Thymus (tissue), 11 donors: ENCODE measurements around the gene XAB2. TPM values are rescaled to one million over a fixed set of nuclear protein-coding genes. Genes with fewer than 3 reads are reported as not detected.
A peak's percentile ranks its signal among the peaks of the same experiment; 100 is the strongest.

ENCODE experiments used
- DNase-seq, 9 donors: peaks; one replicate each; pipeline ENCODE4 v3.0.0-alpha.2; 2013; ENCODE audit warnings: low spot score in 9 of 9, low read depth in 6 of 9, missing footprints in 1 of 9
- H3K27ac ChIP-seq, 2 donors: one replicate each; pipeline ENCODE4 v1.5.1; 2013; ENCODE audit warnings: control low read depth in 1 of 2, low read depth in 1 of 2, low read length in 1 of 2, mild to moderate bottlenecking in 1 of 2, moderate library complexity in 1 of 2
- H3K27me3 ChIP-seq, 2 donors: one replicate each; pipeline ENCODE4 v1.5.1; 2013; ENCODE audit warnings: low read length in 1 of 2; ENCODE audit not compliant: control insufficient read depth in 2 of 2, insufficient read depth in 1 of 2
- H3K36me3 ChIP-seq, 2 donors: one replicate each; pipeline ENCODE4 v1.5.1; 2013; ENCODE audit warnings: low read length in 1 of 2, mild to moderate bottlenecking in 1 of 2, moderate library complexity in 1 of 2; ENCODE audit not compliant: control insufficient read depth in 2 of 2, insufficient read depth in 2 of 2
- H3K4me1 ChIP-seq, 2 donors: one replicate each; pipeline ENCODE4 v1.5.1; 2013; ENCODE audit warnings: low read length in 2 of 2; ENCODE audit not compliant: control insufficient read depth in 2 of 2, insufficient read depth in 2 of 2
- H3K4me3 ChIP-seq, 2 donors: one replicate each; pipeline ENCODE4 v1.5.1; 2013; ENCODE audit warnings: low read length in 2 of 2, control low read depth in 1 of 2, mild to moderate bottlenecking in 1 of 2
- H3K9me3 ChIP-seq, 2 donors: one replicate each; pipeline ENCODE4 v1.5.1; 2013; ENCODE audit warnings: low read length in 1 of 2, mild to moderate bottlenecking in 1 of 2; ENCODE audit not compliant: control insufficient read depth in 2 of 2, insufficient read depth in 1 of 2
- WGBS: extraction: QIAGEN DNeasy Blood & Tissue Kit; methylation state at CpG from one replicate; pipeline ENCODE4 v1.1.7; 2013; 5-methylcytosine and 5-hydroxymethylcytosine counted together
- polyA plus RNA-seq: library from polyadenylated mRNA; stranded (reverse); fragments of 200-250 nt; gene quantifications from one replicate; pipeline ENCODE4 v1.2.3, GENCODE V29; 2013
- total RNA-seq: library from RNA; stranded (reverse); fragments of 120-200 nt; gene quantifications from one replicate; pipeline ENCODE4 v1.2.4, GENCODE V29; 2013
- donor health status: healthy.

XAB2 gene
- total and polyA plus RNA-seq, 2 donors = 29.2 to 60.6 TPM

DNA sequence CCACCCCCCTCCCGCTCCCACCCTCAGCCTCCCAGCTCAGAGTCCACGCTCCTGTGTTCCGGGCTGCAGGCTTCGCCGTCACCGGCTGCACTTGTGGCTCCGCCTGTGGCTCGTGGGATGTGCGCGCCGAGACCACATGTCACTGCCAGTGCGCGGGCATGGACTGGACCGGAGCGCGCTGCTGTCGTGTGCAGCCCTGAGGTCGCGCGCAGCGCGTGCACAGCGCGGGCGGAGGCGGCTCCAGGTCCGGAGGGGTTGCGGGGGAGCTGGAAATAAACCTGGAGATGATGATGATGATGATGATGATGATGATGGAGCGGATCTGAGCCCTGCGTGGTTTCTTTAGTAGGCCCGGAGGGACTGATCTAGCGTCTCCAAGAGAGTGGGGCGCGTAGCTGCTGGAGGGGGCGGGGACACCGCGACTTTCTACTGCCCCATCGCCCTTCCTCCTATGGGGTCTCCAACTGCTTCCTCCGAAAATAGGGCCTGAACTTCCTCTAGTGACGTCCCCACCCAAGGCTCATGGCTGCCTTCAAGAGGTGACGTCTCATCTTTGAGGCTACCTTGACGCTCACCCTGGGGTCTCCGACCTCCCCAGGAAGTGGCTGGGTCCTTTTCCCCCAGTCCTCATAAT, 40.9 kb upstream of the XAB2 start:
- peak overlapping the region; percentile 44 to 49 for H3K4me3 ChIP-seq
- H3K27ac ChIP-seq = peak overlapping the region in 1 of 2 donors; percentile 69
- WGBS = 3% methylated on average over 43 of the region's 43 CpGs

DNA sequence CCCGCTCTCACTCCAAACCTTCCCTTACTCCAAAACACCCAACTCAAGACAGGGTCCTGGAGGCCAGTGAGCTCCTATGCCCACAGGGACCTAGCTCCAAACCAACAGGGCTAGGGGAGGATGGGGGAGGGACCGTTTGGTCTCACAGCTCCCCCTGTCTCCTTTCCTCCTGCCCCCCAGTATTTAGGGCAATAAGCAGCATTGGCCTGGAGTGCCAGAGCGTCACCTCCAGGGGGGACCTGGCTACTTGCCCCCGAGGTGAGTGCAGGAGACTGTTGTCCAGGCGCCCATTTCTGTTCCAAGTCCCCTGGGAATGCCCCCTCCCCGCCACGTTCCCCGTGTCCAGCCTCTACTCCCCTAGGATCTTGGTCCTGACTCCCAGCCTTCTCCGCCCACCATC, 40.3 kb upstream of the XAB2 start:
- WGBS = 65% methylated on average over 9 of the region's 9 CpGs
- Histone ChIP-seq H3K27ac (no peak overlapping the region), H3K9me3 (peaks cover 0 to 15% of the 10 kb centered on the region in 2 donors), H3K27me3 (peaks cover 5 to 36% of the 10 kb centered on the region in 2 donors), H3K4me1 (peaks cover 17 to 35% of the 10 kb centered on the region in 2 donors), H3K4me3 (peak overlapping the region; percentile 44 to 49), H3K36me3 (no peaks in the 10 kb centered on the region)
- no peak for DNase-seq

More for the DNA sequence above, 40.9 kb upstream of the XAB2 start:
- Histone ChIP-seq H3K27me3 (peaks cover 5 to 36% of the 10 kb centered on the region in 2 donors), H3K36me3 (no peaks in the 10 kb centered on the region), H3K4me1 (peaks cover 17 to 35% of the 10 kb centered on the region in 2 donors), H3K9me3 (peaks cover 0 to 15% of the 10 kb centered on the region in 2 donors)
- peak in 3 of 9 donors; percentile 57 to 63 (median 62) for DNase-seq

DNA sequence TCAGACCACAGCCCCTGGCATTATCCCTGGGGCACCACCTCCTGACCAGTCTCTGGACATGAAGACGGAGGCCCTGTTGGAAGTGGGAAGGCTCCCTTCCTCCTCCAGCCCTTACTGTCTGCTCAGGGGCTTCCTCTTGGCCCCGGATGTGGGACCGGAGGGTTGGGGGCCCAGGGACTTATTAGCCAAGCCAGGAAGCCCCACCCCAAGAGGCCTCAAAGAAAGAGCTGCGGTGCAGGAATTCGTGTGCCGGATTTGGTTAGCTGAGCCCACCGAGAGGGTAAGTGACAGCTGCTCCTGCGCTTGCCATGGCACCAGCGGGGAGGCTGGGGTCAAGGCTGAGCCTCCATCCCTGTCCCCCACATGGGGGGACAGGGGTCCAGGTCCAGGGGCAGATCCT, 39.5 kb upstream of the XAB2 start, which contains the start of gene RETN:
Gene RETN, plus strand, starts transcription at position 208 of the 400 bp plus-strand sequence. CDS start 278 bp downstream, outside the sequence.
- Histone ChIP-seq H3K4me3 (peak within 1 kb of the TSS; percentile 44 to 49), H3K9me3 (peaks cover 0 to 9% of the 10 kb centered on the region in 2 donors), H3K36me3 (no peaks in the 10 kb centered on the region), H3K4me1 (peaks cover 14 to 28% of the 10 kb centered on the region in 2 donors), H3K27ac (peak within 1 kb of the TSS in 1 of 2 donors; percentile 26), H3K27me3 (peaks cover 5 to 32% of the 10 kb centered on the region in 2 donors)
- 47% methylated on average over 9 of the region's 9 CpGs for WGBS
- peak in 1 of 9 donors; percentile 54 for DNase-seq

DNA sequence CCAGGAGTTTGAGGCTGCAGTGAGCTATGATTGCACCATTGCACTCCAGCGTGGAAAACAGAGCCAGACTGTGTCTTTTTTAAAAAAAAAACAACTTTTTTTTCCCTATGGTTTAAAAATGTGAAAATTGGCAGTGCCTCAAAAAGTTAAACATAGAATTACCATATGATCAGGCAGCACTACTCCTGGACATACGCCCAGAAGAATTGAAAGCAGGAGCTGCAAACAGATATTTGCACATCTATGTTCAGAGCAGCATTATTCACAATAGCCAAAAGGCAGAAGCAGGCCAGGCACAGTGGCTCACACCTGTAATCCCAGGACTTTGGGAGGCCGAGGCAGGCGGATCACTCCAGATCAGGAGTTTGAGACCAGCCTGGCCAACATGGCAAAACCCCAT, 35.7 kb upstream of the XAB2 start:
- no peak overlapping the region for H3K4me3 ChIP-seq
- H3K27ac ChIP-seq = no peak overlapping the region
- DNase-seq = no peak
- H3K27me3 ChIP-seq = peaks cover 2 to 15% of the 10 kb centered on the region in 2 donors
- H3K4me1 ChIP-seq = peaks cover 7 to 17% of the 10 kb centered on the region in 2 donors
- H3K9me3 ChIP-seq = no peaks in the 10 kb centered on the region
- 90% methylated on average over 4 of the region's 4 CpGs for WGBS
- no peaks in the 10 kb centered on the region for H3K36me3 ChIP-seq

DNA sequence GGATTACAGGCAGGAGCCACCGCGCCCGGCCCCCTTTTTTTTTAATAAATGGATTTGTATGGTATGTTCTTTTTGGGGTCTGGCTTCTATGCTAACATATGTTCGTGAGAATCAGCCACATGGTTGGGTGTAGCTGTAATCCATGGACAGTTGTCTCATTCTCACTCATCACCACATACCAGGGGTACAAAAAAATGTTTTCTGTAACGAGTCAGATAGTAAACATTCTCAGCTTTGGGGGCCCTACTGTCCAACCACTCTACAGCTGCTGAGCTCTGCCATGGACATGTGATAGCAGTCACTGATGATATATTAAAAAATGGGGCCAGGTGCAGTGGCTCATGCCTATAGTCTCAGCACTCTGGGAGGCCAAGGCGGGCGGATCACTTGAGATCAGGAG, 34.4 kb upstream of the XAB2 start:
- no peak overlapping the region for H3K27ac ChIP-seq
- peaks cover 4 to 10% of the 10 kb centered on the region in 2 donors for H3K4me1 ChIP-seq
- DNase-seq = no peak
- 92% methylated on average over 7 of the region's 7 CpGs for WGBS
- peaks cover 0 to 2% of the 10 kb centered on the region in 2 donors for H3K27me3 ChIP-seq
- H3K36me3 ChIP-seq = no peaks in the 10 kb centered on the region
- no peaks in the 10 kb centered on the region for H3K9me3 ChIP-seq
- no peak overlapping the region for H3K4me3 ChIP-seq

DNA sequence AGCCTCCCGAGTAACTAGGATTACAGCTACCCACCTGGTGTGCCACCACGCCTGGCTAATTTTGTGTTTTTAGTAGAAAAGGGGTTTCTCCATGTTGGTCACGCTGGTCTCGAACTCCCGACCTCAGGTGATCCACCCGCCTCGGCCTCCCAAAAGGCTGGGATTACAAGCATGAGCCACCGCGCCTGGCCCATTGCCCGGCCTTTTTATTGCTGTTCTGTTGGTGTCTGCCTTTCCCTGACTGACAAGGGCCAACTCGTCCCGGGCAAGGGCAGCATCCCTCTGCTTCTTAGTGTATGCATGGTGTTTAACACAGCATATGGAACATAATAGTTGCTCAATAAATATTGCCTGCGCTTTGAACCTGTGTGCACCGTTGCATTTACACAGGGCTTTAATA, 33.3 kb upstream of the XAB2 start:
- Histone ChIP-seq H3K36me3 (no peaks in the 10 kb centered on the region), H3K27ac (no peak overlapping the region), H3K9me3 (no peaks in the 10 kb centered on the region), H3K27me3 (no peaks in the 10 kb centered on the region), H3K4me3 (no peak overlapping the region), H3K4me1 (peaks cover 13 to 18% of the 10 kb centered on the region in 2 donors)
- DNase-seq = no peak
- 92% methylated on average over 14 of the region's 14 CpGs for WGBS

DNA sequence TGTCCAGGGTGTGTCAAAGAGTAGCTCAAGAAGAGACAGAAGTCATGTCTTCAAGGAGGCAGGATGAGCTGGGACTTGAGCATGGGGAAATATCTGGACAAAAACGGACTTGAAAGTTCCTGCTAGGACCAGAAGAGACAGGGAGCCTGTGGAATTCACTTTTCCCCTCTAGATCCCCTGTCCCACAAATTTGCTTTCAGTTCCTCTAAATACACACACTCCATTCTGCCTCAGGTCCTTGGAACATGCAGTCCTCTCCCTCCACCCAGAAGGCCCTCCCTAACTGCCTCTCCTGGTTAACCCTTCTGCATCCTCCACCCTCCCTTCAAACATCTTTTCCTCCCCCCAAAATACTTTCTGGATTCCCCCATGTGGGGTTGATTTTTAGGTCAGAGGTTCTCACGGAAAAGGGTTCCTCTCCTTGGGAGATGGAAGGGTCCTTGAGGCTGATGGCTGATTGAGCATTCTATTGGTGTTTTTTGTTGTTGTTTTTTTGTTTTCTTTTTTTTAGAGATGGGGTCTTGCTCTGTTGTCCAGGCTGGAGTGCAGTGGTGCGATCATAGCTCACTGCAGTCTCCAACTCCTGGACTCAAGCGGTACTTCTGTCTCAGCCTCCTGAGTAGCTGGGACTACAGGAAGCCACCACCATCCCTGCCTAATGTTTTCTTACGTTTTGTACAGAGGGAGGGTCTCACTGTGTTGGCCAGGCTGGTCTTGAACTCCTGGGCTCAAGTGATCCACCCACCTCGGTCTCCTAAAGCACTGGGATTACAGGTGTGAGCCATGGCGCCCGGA, 32.6 kb upstream of the XAB2 start:
- Histone ChIP-seq H3K27ac (no peak overlapping the region), H3K27me3 (no peaks in the 10 kb centered on the region), H3K4me1 (peaks cover 19 to 25% of the 10 kb centered on the region in 2 donors), H3K9me3 (no peaks in the 10 kb centered on the region), H3K36me3 (no peaks in the 10 kb centered on the region), H3K4me3 (no peak overlapping the region)
- WGBS = 85% methylated on average over 8 of the region's 8 CpGs
- no peak for DNase-seq

DNA sequence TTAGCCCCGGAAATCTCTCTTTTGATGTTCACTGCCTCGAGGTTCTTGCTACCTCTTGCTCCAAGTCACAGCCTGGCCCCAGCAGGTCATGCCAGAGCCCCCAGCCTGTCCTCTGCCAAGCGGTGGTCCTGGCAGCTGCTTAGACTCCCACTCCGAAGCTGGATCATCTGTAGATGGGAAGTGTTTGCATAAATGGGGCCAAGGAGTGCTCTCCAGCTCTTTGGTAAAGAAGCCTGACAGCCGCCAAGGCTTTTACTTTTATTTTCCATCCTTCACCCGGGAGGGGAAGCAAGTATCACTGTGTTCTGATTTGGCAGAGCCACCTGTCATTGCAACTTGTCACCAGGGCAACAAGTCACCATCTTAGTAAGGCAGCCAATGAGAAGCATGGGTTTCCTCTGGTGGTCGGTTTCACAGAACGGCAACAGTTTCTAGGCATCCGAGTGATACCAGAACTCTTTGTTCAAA, 28.9 kb upstream of the XAB2 start:
- no peaks in the 10 kb centered on the region for H3K27me3 ChIP-seq
- H3K9me3 ChIP-seq = peaks cover 0 to 6% of the 10 kb centered on the region in 2 donors
- peak in 8 of 9 donors; percentile 70 to 96 (median 89) for DNase-seq
- peaks cover 19 to 36% of the 10 kb centered on the region in 2 donors for H3K4me1 ChIP-seq
- no peaks in the 10 kb centered on the region for H3K36me3 ChIP-seq
- WGBS = 27% methylated on average over 9 of the region's 9 CpGs
- peak overlapping the region; percentile 38 to 39 for H3K4me3 ChIP-seq
- peak overlapping the region; percentile 95 to 100 for H3K27ac ChIP-seq
